B cell (primary cell): ENCODE data around the gene VAC14. TPM values are rescaled to one million over a fixed set of nuclear protein-coding genes. Genes with fewer than 3 reads are reported as not detected.

Experiments
- ATAC-seq: fragments of 200-7000 bp; cut with Tn5 transposase; one replicate; pipeline ENCODE4 v1.10.0; 2021; ENCODE audit warnings: low read depth, mild to moderate bottlenecking, moderate number of reproducible peaks, moderate library complexity
- CTCF ChIA-PET: fragments of 350-600 bp; sonication (Branson Sonifier 250); formaldehyde crosslinking; loops from one replicate; lab custom pipeline; 2021; ENCODE audit warnings: antibody characterized with exemption, inconsistent platforms; lab: Charles Lee
- POLR2A ChIA-PET: fragments of 350-600 bp; sonication (Branson Sonifier 250); formaldehyde crosslinking; loops from one replicate; lab custom pipeline; 2021; ENCODE audit warnings: antibody characterized with exemption; lab: Charles Lee
- DNase-seq: peaks from one replicate; pipeline ENCODE4 v3.0.0; 2013
- H2AFZ ChIP-seq: 2 replicates; pipeline ENCODE4 v1.6.1; 2012; ENCODE audit warnings: mild to moderate bottlenecking, low read depth, low read length; ENCODE audit not compliant: insufficient read depth, poor library complexity, severe bottlenecking
- H3K27ac ChIP-seq, 2 donors: 1 replicate in 1 of 2; 2 replicates in 1 of 2; pipeline ENCODE4 v1.5.1; 2012 to 2013; ENCODE audit warnings: low read length in 2 of 2, mild to moderate bottlenecking in 2 of 2, moderate library complexity in 1 of 2
- H3K27me3 ChIP-seq, 4 experiments: fragments of 200-600 bp in 1 of 4; sonication (generic) in 1 of 4; replicated peaks in 1 of 4; 1 replicate in 2 of 4; 2 replicates in 2 of 4; pipeline versions ENCODE4 v1.6.1 to v1.7.0; 2013 to 2016; ENCODE audit warnings: low read length in 3 of 4, mild to moderate bottlenecking in 2 of 4, mixed read lengths in 1 of 4, moderate library complexity in 1 of 4; ENCODE audit not compliant: insufficient read depth in 4 of 4, control insufficient read depth in 3 of 4; ENCODE audit errors: control extremely low read depth in 1 of 4
- H3K36me3 ChIP-seq, 2 experiments: replicated peaks in 1 of 2; 1 replicate in 1 of 2; 2 replicates in 1 of 2; pipeline versions ENCODE4 v1.6.1 to v1.7.1; 2013; ENCODE audit warnings: low read length in 1 of 2; ENCODE audit not compliant: insufficient read depth in 2 of 2, control insufficient read depth in 1 of 2; ENCODE audit errors: control extremely low read depth in 1 of 2, extremely low read depth in 1 of 2
- H3K4me1 ChIP-seq, 2 donors: fragments of 200-600 bp in 1 of 2; sonication (generic) in 1 of 2; 1 replicate in 1 of 2; 2 replicates in 1 of 2; pipeline versions ENCODE4 v1.5.1 to v1.6.1; 2013 to 2017; ENCODE audit warnings: low read length in 2 of 2; ENCODE audit not compliant: control insufficient read depth in 2 of 2, insufficient read depth in 2 of 2
- H3K4me2 ChIP-seq: replicated peaks from 2 replicates; pipeline ENCODE3; 2012; ENCODE audit warnings: mild to moderate bottlenecking, low read depth, low read length; ENCODE audit not compliant: poor library complexity, severe bottlenecking
- H3K4me3 ChIP-seq, 5 experiments: fragments of 200-600 bp in 1 of 5; sonication (generic) in 1 of 5; 1 replicate in 3 of 5; 2 replicates in 2 of 5; pipeline versions ENCODE4 v1.5.1 to v1.7.0; 2011 to 2016; ENCODE audit warnings: low read length in 4 of 5, mild to moderate bottlenecking in 4 of 5, low read depth in 2 of 5, control low read depth in 1 of 5, moderate library complexity in 1 of 5; ENCODE audit not compliant: insufficient read depth in 1 of 5; ENCODE audit errors: control extremely low read depth in 1 of 5, extremely low read depth in 1 of 5
- H3K79me2 ChIP-seq: fragments of 200-600 bp; sonication (generic); one replicate; pipeline ENCODE4 v1.6.0; 2016; ENCODE audit warnings: low read length; ENCODE audit not compliant: control insufficient read depth, insufficient read depth
- H3K9ac ChIP-seq: fragments of 200-600 bp; sonication (generic); 2 replicates; pipeline ENCODE4 v1.6.1; 2017; ENCODE audit warnings: mild to moderate bottlenecking, low read length, moderate library complexity
- H3K9me3 ChIP-seq, 3 donors: one replicate each; pipeline versions ENCODE4 v1.6.1 to v1.7.1; 2013; ENCODE audit warnings: low read length in 2 of 3; ENCODE audit not compliant: control insufficient read depth in 2 of 3, insufficient read depth in 1 of 3; ENCODE audit errors: control extremely low read depth in 1 of 3
- H4K20me1 ChIP-seq: 2 replicates; pipeline ENCODE4 v1.6.0; 2012; ENCODE audit warnings: mild to moderate bottlenecking, low read length; ENCODE audit not compliant: insufficient read depth, control insufficient read depth, poor library complexity, severe bottlenecking
- H3K27ac Mint-ChIP-seq: one replicate; pipeline ENCODE4 v1.8.0; 2021; ENCODE audit warnings: mixed read lengths
- H3K27me3 Mint-ChIP-seq: one replicate; pipeline ENCODE4 v1.8.0; 2021; ENCODE audit warnings: mixed read lengths
- H3K4me1 Mint-ChIP-seq: one replicate; pipeline ENCODE4 v1.8.0; 2021; ENCODE audit warnings: mixed read lengths
- H3K4me3 Mint-ChIP-seq: one replicate; pipeline ENCODE4 v1.8.0; 2021; ENCODE audit warnings: mixed read lengths
- H3K9me3 Mint-ChIP-seq: one replicate; pipeline ENCODE4 v1.8.0; 2022; ENCODE audit warnings: mixed read lengths; ENCODE audit not compliant: insufficient read depth
- CTCF ChIP-seq: fragments of 200-600 bp; IDR thresholded peaks from one replicate; pipeline ENCODE4 v1.8.0; 2022; ENCODE audit warnings: antibody characterized with exemption, mild to moderate bottlenecking
- EZH2 ChIP-seq: IDR thresholded peaks from 2 replicates; pipeline ENCODE4 v1.6.1; 2012; ENCODE audit warnings: borderline replicate concordance, low read depth, mild to moderate bottlenecking, moderate library complexity, low read length; ENCODE audit not compliant: insufficient read depth, poor library complexity, severe bottlenecking
- WGBS: methylation state at CpG from one replicate; pipeline ENCODE4 v1.1.5; 2013; ENCODE audit warnings: missing lambda C conversion rate; ENCODE audit not compliant: insufficient coverage; 5-methylcytosine and 5-hydroxymethylcytosine counted together
- intact Hi-C: fragments of 100-400 bp; cut with micrococcal nuclease; formaldehyde crosslinking; loops from one replicate; pipeline ENCODE4 v1.10.0; 2022
- polyA plus RNA-seq: library from polyadenylated mRNA; depleted of rRNA; stranded (reverse); fragments of >200 nt; gene quantifications from 2 replicates; pipeline ENCODE4 v1.2.3, GENCODE V29; 2012
- total RNA-seq, 2 donors: library from RNA; stranded (reverse); fragments of 120-200 nt in 1 of 2; gene quantifications; 1 replicate in 1 of 2; 2 replicates in 1 of 2; pipeline versions ENCODE4 v1.2.3 to v1.2.4, GENCODE V29; 2013 to 2022

VAC14 gene
- total and polyA plus RNA-seq, 2 donors (not counting 1 experiment from before 2014, with no cell fraction given): 42.6 to 64.7 TPM

DNA sequence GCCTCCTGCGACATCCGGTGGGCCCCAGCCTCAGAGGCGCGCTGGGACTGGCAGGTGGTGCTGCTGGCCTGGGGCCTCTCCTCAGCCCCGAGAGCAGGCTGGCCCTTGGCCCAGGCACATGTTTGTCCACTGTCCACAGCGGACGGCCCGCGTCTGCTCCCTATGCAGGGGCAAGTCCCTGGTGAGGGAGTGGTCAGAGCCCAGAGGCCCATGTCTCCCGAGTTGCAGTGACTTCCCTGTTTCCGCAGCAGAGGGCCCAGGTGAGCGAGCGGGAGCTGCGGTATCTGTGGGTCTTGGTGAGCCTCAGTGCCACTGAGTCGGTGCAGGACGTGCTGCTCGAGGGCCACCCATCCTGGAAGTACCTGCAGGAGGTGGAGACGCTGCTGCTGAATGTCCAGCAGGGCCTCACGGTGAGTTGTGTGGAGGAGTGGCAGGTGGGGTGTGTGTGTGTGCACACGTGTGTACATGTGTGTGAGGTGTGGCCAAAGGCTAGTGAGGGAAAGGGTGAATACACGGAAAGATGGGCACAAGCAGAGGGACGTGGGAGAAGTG, 144.2 kb downstream of the VAC14 start:
- H3K27ac Mint-ChIP-seq: no peak overlapping the region
- H4K20me1 ChIP-seq: no peaks in the 10 kb centered on the region
- H3K4me1 ChIP-seq: peaks cover 2 to 5% of the 10 kb centered on the region in 2 donors
- intact Hi-C loops: loop anchor here (10.0 kb wide), 1 partner anchor 492 kb away; no protein-coding TSS in a partner anchor
- no peak overlapping the region for H3K27ac ChIP-seq
- H3K4me2 ChIP-seq: no peak overlapping the region
- H3K4me3 Mint-ChIP-seq: no peak overlapping the region
- no peaks in the 10 kb centered on the region for H3K36me3 ChIP-seq
- H3K4me3 ChIP-seq: no peak overlapping the region
- no peak overlapping the region for H3K9ac ChIP-seq
- no peak overlapping the region for H2AFZ ChIP-seq
- ChIA-PET CTCF (interaction anchor here (0.6 kb wide), 1 partner anchor 314 kb away, joined by 3 read pairs; no protein-coding TSS in a partner anchor), POLR2A (no interaction called here)
- peaks cover 4% of the 10 kb centered on the region for H3K4me1 Mint-ChIP-seq
- WGBS: 84% methylated on average over 22 of the region's 22 CpGs
- TF ChIP-seq EZH2: no peak
- no peak for TF ChIP-seq CTCF
- ATAC-seq (no peak), DNase-seq (no peak)
- H3K9me3 Mint-ChIP-seq: no peaks in the 10 kb centered on the region
- no peaks in the 10 kb centered on the region for H3K27me3 ChIP-seq
- no peaks in the 10 kb centered on the region for H3K79me2 ChIP-seq
- peaks cover 3% of the 10 kb centered on the region for H3K27me3 Mint-ChIP-seq
- H3K9me3 ChIP-seq: no peaks in the 10 kb centered on the region

DNA sequence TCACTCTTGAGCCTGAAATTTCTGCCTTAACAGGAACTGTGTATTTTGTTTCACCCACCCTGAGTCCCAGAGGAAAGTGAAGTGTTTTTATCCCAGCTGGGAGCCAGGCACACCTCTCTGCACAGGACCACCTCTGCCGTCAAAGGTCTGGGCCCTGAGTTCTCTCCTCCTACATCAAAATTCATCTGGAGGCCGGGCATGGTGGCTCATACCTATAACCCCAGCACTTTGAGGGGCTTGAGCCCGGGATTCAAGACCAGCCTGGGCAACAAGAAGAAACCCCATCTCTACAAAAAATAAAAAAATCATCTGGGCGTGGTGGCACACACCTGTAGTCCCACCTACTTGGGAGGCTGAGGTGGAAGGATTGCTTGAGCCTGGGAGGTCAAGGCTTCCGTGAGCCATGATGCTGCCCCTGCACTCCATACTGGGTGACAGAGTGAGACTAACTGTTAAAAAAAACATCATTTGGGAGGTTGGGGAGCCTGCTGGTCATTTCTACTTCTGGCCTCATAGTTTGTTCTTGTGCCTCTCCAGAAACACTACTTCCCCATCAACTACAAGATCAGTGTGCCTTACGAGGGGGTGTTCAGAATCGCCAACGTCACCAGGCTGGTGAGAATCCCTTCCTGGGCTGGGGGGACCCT, 144.8 kb downstream of the VAC14 start:
- Histone ChIP-seq H3K36me3 (no peaks in the 10 kb centered on the region), H3K27ac (no peak overlapping the region), H3K4me1 (peaks cover 2 to 5% of the 10 kb centered on the region in 2 donors), H3K27me3 (no peaks in the 10 kb centered on the region), H3K4me3 (no peak overlapping the region), H3K9ac (no peak overlapping the region), H3K79me2 (no peaks in the 10 kb centered on the region), H3K4me2 (no peak overlapping the region), H4K20me1 (no peaks in the 10 kb centered on the region), H3K9me3 (no peaks in the 10 kb centered on the region), H2AFZ (no peak overlapping the region)
- Mint-ChIP-seq H3K4me1 (peaks cover 4% of the 10 kb centered on the region), H3K9me3 (no peaks in the 10 kb centered on the region), H3K27me3 (peaks cover 3% of the 10 kb centered on the region), H3K4me3 (no peak overlapping the region), H3K27ac (no peak overlapping the region)
- CTCF ChIA-PET: interaction anchor here (2.5 kb wide), 1 partner anchor 325 kb away, joined by 12 read pairs; no protein-coding TSS in a partner anchor
- DNase-seq: no peak
- WGBS: 75% methylated on average over 5 of the region's 8 CpGs
- POLR2A ChIA-PET: no interaction called here
- ATAC-seq: no peak
- no peak for TF ChIP-seq CTCF
- no peak for TF ChIP-seq EZH2
- intact Hi-C loops: loop anchor here (10.0 kb wide), 1 partner anchor 491 kb away; no protein-coding TSS in a partner anchor
